ENCODE results near the gene JPH4. TPM values are rescaled to one million over a fixed set of nuclear protein-coding genes. Genes with fewer than 3 reads are reported as not detected.
"Not testable (repeated sequence)": the region's sequence is repeated elsewhere in the genome, so short reads cannot be mapped to it uniquely, and the experiment has no call there.

The JPH4 gene
- total RNA-seq, 2 experiments from 2014 or later: not detected

GRCh38 chr14:23603103-23603502 is 24.5 kb upstream of the JPH4 start:
- peaks cover 19% of the 10 kb centered on the region for H3K4me1 Mint-ChIP-seq
- no peaks in the 10 kb centered on the region for H3K27me3 Mint-ChIP-seq
- H3K36me3 Mint-ChIP-seq (ENCODE audit: low read depth): no peaks in the 10 kb centered on the region
- POLR2A ChIA-PET: no interaction called here
- no peak for DNase-seq
- no peaks in the 10 kb centered on the region for H3K9me3 Mint-ChIP-seq
- no peak overlapping the region for H3K27ac Mint-ChIP-seq
- CTCF ChIA-PET: no interaction called here
- H3K4me3 Mint-ChIP-seq: no peak overlapping the region

- Mint-ChIP-seq H3K36me3 (ENCODE audit: low read depth) (no peaks in the 10 kb centered on the region), H3K9me3 (no peaks in the 10 kb centered on the region), H3K27me3 (no peaks in the 10 kb centered on the region), H3K27ac (no peak overlapping the region), H3K4me1 (peaks cover 19% of the 10 kb centered on the region), H3K4me3 (no peak overlapping the region)
- ChIA-PET POLR2A (no interaction called here), CTCF (interaction anchor here (0.5 kb wide), 1 partner anchor 61 kb away, joined by 3 read pairs; no protein-coding TSS in a partner anchor)
- DNase-seq: no peak
Measured at GRCh38 chr14:23602181-23603095, 23.8 kb upstream of the JPH4 start.

GRCh38 chr14:23601845-23602180 is 23.2 kb upstream of the JPH4 start:
- ChIA-PET CTCF (no interaction called here), POLR2A (no interaction called here)
- no peak for DNase-seq
- H3K4me3 Mint-ChIP-seq: no peak overlapping the region
- H3K9me3 Mint-ChIP-seq: no peaks in the 10 kb centered on the region
- H3K4me1 Mint-ChIP-seq: peaks cover 14% of the 10 kb centered on the region
- H3K36me3 Mint-ChIP-seq (ENCODE audit: low read depth): no peaks in the 10 kb centered on the region
- H3K27me3 Mint-ChIP-seq: no peaks in the 10 kb centered on the region
- no peak overlapping the region for H3K27ac Mint-ChIP-seq

GRCh38 chr14:23601424-23601823 is 22.8 kb upstream of the JPH4 start:
- H3K36me3 Mint-ChIP-seq (ENCODE audit: low read depth): no peaks in the 10 kb centered on the region
- peaks cover 11% of the 10 kb centered on the region for H3K4me1 Mint-ChIP-seq
- DNase-seq: no peak
- H3K27me3 Mint-ChIP-seq: no peaks in the 10 kb centered on the region
- H3K4me3 Mint-ChIP-seq: no peak overlapping the region
- ChIA-PET CTCF (no interaction called here), POLR2A (no interaction called here)
- H3K27ac Mint-ChIP-seq: no peak overlapping the region
- no peaks in the 10 kb centered on the region for H3K9me3 Mint-ChIP-seq

- CTCF ChIA-PET: no interaction called here
- POLR2A ChIA-PET: no interaction called here
- Mint-ChIP-seq H3K4me3 (no peak overlapping the region), H3K27ac (no peak overlapping the region), H3K4me1 (peaks cover 4% of the 10 kb centered on the region), H3K9me3 (no peaks in the 10 kb centered on the region), H3K27me3 (no peaks in the 10 kb centered on the region), H3K36me3 (ENCODE audit: low read depth) (no peaks in the 10 kb centered on the region)
- DNase-seq: no peak
Measured at GRCh38 chr14:23600806-23601205, 22.2 kb upstream of the JPH4 start.

GRCh38 chr14:23600322-23600707 is 21.7 kb upstream of the JPH4 start:
- no peak overlapping the region for H3K27ac Mint-ChIP-seq
- H3K27me3 Mint-ChIP-seq: no peaks in the 10 kb centered on the region
- ChIA-PET POLR2A (no interaction called here), CTCF (interaction anchor here (1.1 kb wide), 1 partner anchor 310 kb away, joined by 4 read pairs; no protein-coding TSS in a partner anchor)
- H3K4me1 Mint-ChIP-seq: no peaks in the 10 kb centered on the region
- no peak for DNase-seq
- no peak overlapping the region for H3K4me3 Mint-ChIP-seq
- H3K36me3 Mint-ChIP-seq (ENCODE audit: low read depth): no peaks in the 10 kb centered on the region
- no peaks in the 10 kb centered on the region for H3K9me3 Mint-ChIP-seq

GRCh38 chr14:23594191-23594590 is 15.6 kb upstream of the JPH4 start:
- H3K27ac Mint-ChIP-seq; CTCF ChIA-PET; H3K9me3 Mint-ChIP-seq; POLR2A ChIA-PET; H3K4me3 Mint-ChIP-seq; H3K27me3 Mint-ChIP-seq; DNase-seq; H3K36me3 Mint-ChIP-seq (ENCODE audit: low read depth); H3K4me1 Mint-ChIP-seq: not testable (repeated sequence)

- Mint-ChIP-seq H3K9me3 (no peaks in the 10 kb centered on the region), H3K4me1 (peaks cover 2% of the 10 kb centered on the region), H3K27me3 (peaks cover 14% of the 10 kb centered on the region), H3K27ac (no peak overlapping the region), H3K4me3 (no peak overlapping the region), H3K36me3 (ENCODE audit: low read depth) (no peaks in the 10 kb centered on the region)
- POLR2A ChIA-PET: no interaction called here
- CTCF ChIA-PET: interaction anchor here (0.6 to 3.8 kb wide), 5 partner anchors 21 to 320 kb away, joined by 3 to 64 read pairs (median 4); no protein-coding TSS in a partner anchor
- DNase-seq: no peak
Measured at GRCh38 chr14:23590198-23590597, 11.6 kb upstream of the JPH4 start.

GRCh38 chr14:23589606-23590005 is 11.0 kb upstream of the JPH4 start:
- no peaks in the 10 kb centered on the region for H3K36me3 Mint-ChIP-seq (ENCODE audit: low read depth)
- ChIA-PET CTCF (interaction anchor here (0.7 to 3.8 kb wide), 16 partner anchors 17 to 364 kb away, joined by 3 to 64 read pairs (median 4); no protein-coding TSS in a partner anchor), POLR2A (interaction anchor here (1.5 kb wide), 1 partner anchor 21 kb away, joined by 3 read pairs; no protein-coding TSS in a partner anchor)
- no peaks in the 10 kb centered on the region for H3K9me3 Mint-ChIP-seq
- DNase-seq: no peak
- peaks cover 14% of the 10 kb centered on the region for H3K27me3 Mint-ChIP-seq
- H3K4me3 Mint-ChIP-seq: no peak overlapping the region
- H3K4me1 Mint-ChIP-seq: peaks cover 2% of the 10 kb centered on the region
- H3K27ac Mint-ChIP-seq: no peak overlapping the region

GRCh38 chr14:23588884-23589598 is 10.5 kb upstream of the JPH4 start:
- Mint-ChIP-seq H3K4me3 (no peak overlapping the region), H3K9me3 (no peaks in the 10 kb centered on the region), H3K27ac (no peak overlapping the region), H3K27me3 (peaks cover 14% of the 10 kb centered on the region), H3K36me3 (ENCODE audit: low read depth) (no peaks in the 10 kb centered on the region), H3K4me1 (peaks cover 2% of the 10 kb centered on the region)
- POLR2A ChIA-PET: interaction anchor here (1.5 kb wide), 1 partner anchor 21 kb away, joined by 3 read pairs; no protein-coding TSS in a partner anchor
- peak; percentile 81 for DNase-seq
- CTCF ChIA-PET: interaction anchor here (0.6 to 3.8 kb wide), 23 partner anchors 9 to 364 kb away, joined by 3 to 64 read pairs (median 4); no protein-coding TSS in a partner anchor

GRCh38 chr14:23584527-23585203 is 6.1 kb upstream of the JPH4 start:
- CTCF ChIA-PET; POLR2A ChIA-PET; H3K36me3 Mint-ChIP-seq (ENCODE audit: low read depth); H3K9me3 Mint-ChIP-seq; H3K4me1 Mint-ChIP-seq; H3K27ac Mint-ChIP-seq; H3K4me3 Mint-ChIP-seq; DNase-seq: not testable (repeated sequence)
- H3K27me3 Mint-ChIP-seq: peaks cover 27% of the 10 kb centered on the region

GRCh38 chr14:23583761-23584526 is 5.4 kb upstream of the JPH4 start:
- not testable (repeated sequence) for H3K36me3 Mint-ChIP-seq (ENCODE audit: low read depth); H3K27ac Mint-ChIP-seq; H3K9me3 Mint-ChIP-seq; H3K4me1 Mint-ChIP-seq; H3K4me3 Mint-ChIP-seq; DNase-seq
- ChIA-PET CTCF (interaction anchor here (1.2 kb wide), 1 partner anchor 46 kb away, joined by 4 read pairs; no protein-coding TSS in a partner anchor), POLR2A (interaction anchor here (0.9 kb wide), 1 partner anchor 13 kb away, joined by 3 read pairs; no protein-coding TSS in a partner anchor)
- peaks cover 33% of the 10 kb centered on the region for H3K27me3 Mint-ChIP-seq
